Suprapubic skin (tissue), 3 donors: ENCODE measurements around the gene SFSWAP.

ENCODE experiments used
- CTCF ChIP-seq, 2 donors: fragments of 200-600 bp in 1 of 2; fragments of 450-650 bp in 1 of 2; sonication (generic) in 1 of 2; IDR thresholded peaks; one replicate each; pipeline ENCODE4 v1.5.1; 2016 to 2019; ENCODE audit warnings: antibody characterized with exemption in 2 of 2, mild to moderate bottlenecking in 1 of 2, moderate library complexity in 1 of 2
- EP300 ChIP-seq: sonication (generic); formaldehyde crosslinking; IDR thresholded peaks from one replicate; pipeline ENCODE4 v1.6.1; 2017; ENCODE audit warnings: antibody characterized with exemption
- POLR2A ChIP-seq, 2 donors: fragments of 450-650 bp; IDR thresholded peaks; one replicate each; pipeline ENCODE4 v1.6.1; 2017; ENCODE audit warnings: antibody characterized with exemption in 2 of 2, mild to moderate bottlenecking in 2 of 2, moderate library complexity in 2 of 2

DNA sequence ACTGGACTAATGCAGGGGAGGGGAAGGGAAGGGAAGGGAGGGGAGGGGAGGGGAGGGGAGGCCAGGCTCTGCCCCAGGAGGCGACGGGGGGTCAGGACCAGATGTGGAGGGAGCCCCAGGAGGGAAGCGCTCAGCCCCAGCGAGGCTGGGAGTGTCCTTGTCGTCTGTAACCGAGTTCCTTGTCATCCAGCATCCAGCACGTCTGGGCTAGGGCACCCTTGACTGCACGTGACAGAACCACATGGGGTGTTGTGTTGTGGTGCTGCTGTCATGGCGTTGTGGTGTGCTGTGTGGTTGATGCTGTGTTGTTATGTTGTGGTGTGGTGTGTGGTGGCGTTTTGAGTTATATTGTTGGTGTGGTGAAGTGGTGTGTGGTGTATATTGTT lies 28.4 kb upstream of the SFSWAP start:
- TF ChIP-seq CTCF (IDR thresholded peaks at IDR 0.05) (no peak), EP300 (no peak), POLR2A (IDR thresholded peaks at IDR 0.05) (no peak)
